K562 (cell line): ENCODE data around the gene NPAS2. TPM values are rescaled to one million over a fixed set of nuclear protein-coding genes. Genes with fewer than 3 reads are reported as not detected.

ENCODE experiments used
- ATAC-seq: fragments of 200-7000 bp; cut with Tn5 transposase; 3 replicates; pipeline ENCODE4 v1.9.1; 2020; ENCODE audit warnings: moderate library complexity
- BruUV-seq: library from RNA; stranded (reverse); fragments of 400-500 nt; replicated peaks from 2 replicates; lab custom pipeline; 2021; lab: Mats Ljungman, UMichigan
- CTCF ChIA-PET: fragments of 300-600 bp; formaldehyde crosslinking; extraction: SDS; loops from one replicate; lab custom pipeline; 2021; ENCODE audit warnings: low intra/inter-chr PET ratio; lab: Yijun Ruan, JAX
- POLR2A ChIA-PET: fragments of 300-600, 350-650 bp; sonication (Branson Sonifier 250); formaldehyde crosslinking; extraction: SDS; loops from one replicate; lab custom pipeline; 2021; ENCODE audit warnings: antibody characterized with exemption, inconsistent platforms; lab: Yijun Ruan, JAX
- DNase-seq, 4 experiments: peaks; one replicate each; pipeline versions ENCODE4 v3.0.0 to v3.0.0-alpha.2; 2011 to 2018; ENCODE audit warnings: low spot score in 3 of 4, mixed read lengths in 3 of 4; ENCODE audit errors: extremely low read depth in 1 of 4
- FAIRE-seq: peaks from 2 replicates; lab custom pipeline; 2011; peaks lifted over from hg19 to GRCh38; lab: Jason Lieb, UNC
- H2AFZ ChIP-seq: 2 replicates; pipeline ENCODE4 v1.6.0; 2011; ENCODE audit warnings: low read depth, low read length, control low read depth, inconsistent platforms
- H3K27ac ChIP-seq: fragments of 200-600 bp; 3 replicates; pipeline ENCODE4 v1.8.0; 2011; ENCODE audit warnings: low read depth, mild to moderate bottlenecking, control low read depth, inconsistent platforms, low read length, moderate library complexity, mixed read lengths; ENCODE audit errors: extremely low read depth
- H3K27me3 ChIP-seq, 2 experiments: fragments of 300-600 bp in 1 of 2; 2 replicates in 1 of 2; 3 replicates in 1 of 2; pipeline versions ENCODE4 v1.6.0 to v1.8.0; 2011; ENCODE audit warnings: inconsistent platforms in 2 of 2, low read length in 2 of 2, mild to moderate bottlenecking in 1 of 2, mixed read lengths in 1 of 2, moderate library complexity in 1 of 2; ENCODE audit not compliant: control insufficient read depth in 2 of 2, insufficient read depth in 2 of 2
- H3K36me3 ChIP-seq: fragments of 300-600 bp; 3 replicates; pipeline ENCODE4 v1.8.0; 2011; ENCODE audit warnings: mild to moderate bottlenecking, low read length, inconsistent platforms; ENCODE audit not compliant: control insufficient read depth, insufficient read depth
- H3K4me1 ChIP-seq, 2 experiments: fragments of 200-600 bp in 1 of 2; replicated peaks in 1 of 2; 2 replicates in 1 of 2; 3 replicates in 1 of 2; pipeline versions ENCODE4 v1.5.1 to v1.8.0; 2011; ENCODE audit warnings: inconsistent platforms in 2 of 2, low read length in 2 of 2, mild to moderate bottlenecking in 1 of 2, mixed read lengths in 1 of 2, moderate library complexity in 1 of 2; ENCODE audit not compliant: control insufficient read depth in 2 of 2, insufficient read depth in 2 of 2
- H3K4me2 ChIP-seq: 2 replicates; pipeline ENCODE4 v1.6.1; 2011; ENCODE audit warnings: low read length, control low read depth, inconsistent platforms, mixed read lengths; ENCODE audit not compliant: insufficient read depth
- H3K4me3 ChIP-seq: fragments of 200-600 bp; sonication (generic), shearing (Covaris generic); 2 replicates; pipeline ENCODE4 v1.5.1; 2016; ENCODE audit warnings: control low read depth, inconsistent platforms
- H3K79me2 ChIP-seq: fragments of 200-600 bp; 3 replicates; pipeline ENCODE4 v1.8.0; 2011; ENCODE audit warnings: low read length, inconsistent platforms; ENCODE audit not compliant: control insufficient read depth, insufficient read depth
- H3K9ac ChIP-seq, 2 experiments: 2 replicates each; pipeline versions ENCODE4 v1.6.0 to v1.6.1; 2011; ENCODE audit warnings: low read depth in 2 of 2, low read length in 2 of 2, control low read depth in 1 of 2, inconsistent platforms in 1 of 2, mild to moderate bottlenecking in 1 of 2, mixed read lengths in 1 of 2; ENCODE audit not compliant: insufficient read depth in 1 of 2
- H3K9me1 ChIP-seq: one replicate; pipeline ENCODE4 v1.6.0; 2011; ENCODE audit warnings: inconsistent platforms, mild to moderate bottlenecking, low read length, moderate library complexity; ENCODE audit not compliant: control insufficient read depth, insufficient read depth
- H3K9me3 ChIP-seq: replicated peaks from 2 replicates; pipeline ENCODE4 v1.5.1; 2011; ENCODE audit warnings: low read depth, low read length, inconsistent platforms; ENCODE audit not compliant: control insufficient read depth, insufficient read depth
- H4K20me1 ChIP-seq: replicated peaks from 2 replicates; pipeline ENCODE4 v1.6.1; 2011; ENCODE audit warnings: low read length, inconsistent platforms, mixed read lengths; ENCODE audit not compliant: control insufficient read depth, insufficient read depth
- C11orf30 ChIP-seq: fragments of 450-650 bp; IDR thresholded peaks from 2 replicates; pipeline ENCODE4 v1.6.1; 2016; ENCODE audit warnings: low read depth, mild to moderate bottlenecking
- FOS ChIP-seq: IDR thresholded peaks from 3 replicates; pipeline ENCODE4 v1.6.1; 2011; ENCODE audit not compliant: insufficient read length; ENCODE audit errors: extremely low read depth
- JUNB ChIP-seq: fragments of 450-650 bp; formaldehyde crosslinking; conservative IDR thresholded peaks from 2 replicates; pipeline ENCODE4 v1.4.0; 2020; ENCODE audit warnings: mild to moderate bottlenecking
- OTX1 ChIP-seq: fragments of 450-650 bp; formaldehyde crosslinking; IDR thresholded peaks from 2 replicates; pipeline ENCODE4 v1.4.0; 2022; ENCODE audit warnings: mild to moderate bottlenecking
- PCBP2 ChIP-seq: fragments of 200-400 bp; formaldehyde crosslinking; IDR thresholded peaks from 2 replicates; pipeline ENCODE4 v1.6.1; 2018; ENCODE audit warnings: low read length, low read depth, mild to moderate bottlenecking, moderate library complexity; ENCODE audit not compliant: poor library complexity, severe bottlenecking
- SIN3B ChIP-seq: fragments of 450-650 bp; IDR thresholded peaks from 2 replicates; pipeline ENCODE4 v1.6.1; 2017; ENCODE audit warnings: low read depth, mild to moderate bottlenecking, moderate library complexity
- TAF9B ChIP-seq: fragments of 450-650 bp; IDR thresholded peaks from 2 replicates; pipeline ENCODE4 v1.6.1; 2018; ENCODE audit warnings: mild to moderate bottlenecking; ENCODE audit not compliant: partially characterized antibody
- ZBTB49 ChIP-seq: sonication (generic); formaldehyde crosslinking; IDR thresholded peaks from 2 replicates; pipeline ENCODE4 v1.8.0; 2022; ENCODE audit warnings: missing genetic modification reagents, mild to moderate bottlenecking, borderline replicate concordance
- ZNF134 ChIP-seq: fragments of 250-450 bp; sonication (Bioruptor Pico); conservative IDR thresholded peaks from 2 replicates; pipeline ENCODE4 v1.4.0; 2020
- ZNF224 ChIP-seq: sonication (generic); formaldehyde crosslinking; IDR thresholded peaks from 2 replicates; pipeline ENCODE4 v1.8.0; 2022; ENCODE audit warnings: mild to moderate bottlenecking, missing genetic modification reagents
- WGBS: fragments of 100-300 bp; shearing (Covaris generic); methylation state at CpG from one replicate; pipeline ENCODE4 v1.1.6; 2016; ENCODE audit warnings: low coverage, mixed read lengths; ENCODE audit not compliant: insufficient coverage; ENCODE audit errors: missing lambda C conversion rate; 5-methylcytosine and 5-hydroxymethylcytosine counted together
- in situ Hi-C: fragments of 300-500 bp; cut with MboI; formaldehyde crosslinking; loops from 4 replicates; pipeline ENCODE4 v1.15.0; 2018; ENCODE audit warnings: inconsistent platforms, mixed read lengths
- intact Hi-C: fragments of 100-400 bp; cut with micrococcal nuclease; formaldehyde crosslinking; loops from 2 replicates; pipeline ENCODE4 v1.14.2; 2022
- polyA plus RNA-seq, 8 experiments: library from polyadenylated mRNA; depleted of rRNA in 4 of 8; stranded (reverse) in 5 of 8; unstranded in 3 of 8; fragments of >200 nt; fragmentation: Nextera tagmentation in 2 of 8; fragmentation: Illumina TruSeq in 1 of 8; extraction: Ambion mirVana in 2 of 8; extraction: Trizol in 1 of 8; gene quantifications; 2 replicates each; pipeline versions ENCODE4 v1.2.1 to v1.2.3, GENCODE V29; 2011 to 2014; ENCODE audit warnings: inconsistent platforms in 1 of 8, missing spikeins in 1 of 8
- total RNA-seq, 7 experiments: library from RNA; depleted of rRNA in 6 of 7; stranded (reverse); fragments of >200 nt in 6 of 7; fragmentation: Illumina TruSeq in 2 of 7; extraction: Trizol in 2 of 7; gene quantifications; 2 replicates each; pipeline versions ENCODE4 v1.2.1 to v1.2.3, GENCODE V29; 2011 to 2021; ENCODE audit warnings: low replicate concordance in 1 of 7
- TF ChIP-seq, protein P1 (sequence below): sonication (generic); formaldehyde crosslinking; IDR thresholded peaks from 2 replicates; pipeline ENCODE4 v1.8.1; 2023; ENCODE audit warnings: mild to moderate bottlenecking, missing genetic modification reagents
- TF ChIP-seq, protein P2 (sequence below), 2 experiments: fragments of 150-350 bp in 1 of 2; IDR thresholded peaks; 2 replicates each; pipeline ENCODE4 v1.6.1; 2012 to 2016; ENCODE audit warnings: low read depth in 2 of 2, low read length in 2 of 2, mild to moderate bottlenecking in 1 of 2, moderate library complexity in 1 of 2
- TF ChIP-seq, protein P3 (sequence below): fragments of 250-450 bp; sonication (Bioruptor Pico); IDR thresholded peaks from 2 replicates; pipeline ENCODE4 v1.5.0; 2021

The NPAS2 gene
- total and polyA plus RNA-seq, 9 of the 15 experiments (the other 6 are each of a cell fraction or from before 2014, with no cell fraction given): 0.06 to 0.29 (median 0.07) TPM; not detected in 5

- TF ChIP-seq ZBTB49 (CRISPR knock-in tag): no peak
- no peak for TF ChIP-seq PCBP2
- TF ChIP-seq, protein P1, sequence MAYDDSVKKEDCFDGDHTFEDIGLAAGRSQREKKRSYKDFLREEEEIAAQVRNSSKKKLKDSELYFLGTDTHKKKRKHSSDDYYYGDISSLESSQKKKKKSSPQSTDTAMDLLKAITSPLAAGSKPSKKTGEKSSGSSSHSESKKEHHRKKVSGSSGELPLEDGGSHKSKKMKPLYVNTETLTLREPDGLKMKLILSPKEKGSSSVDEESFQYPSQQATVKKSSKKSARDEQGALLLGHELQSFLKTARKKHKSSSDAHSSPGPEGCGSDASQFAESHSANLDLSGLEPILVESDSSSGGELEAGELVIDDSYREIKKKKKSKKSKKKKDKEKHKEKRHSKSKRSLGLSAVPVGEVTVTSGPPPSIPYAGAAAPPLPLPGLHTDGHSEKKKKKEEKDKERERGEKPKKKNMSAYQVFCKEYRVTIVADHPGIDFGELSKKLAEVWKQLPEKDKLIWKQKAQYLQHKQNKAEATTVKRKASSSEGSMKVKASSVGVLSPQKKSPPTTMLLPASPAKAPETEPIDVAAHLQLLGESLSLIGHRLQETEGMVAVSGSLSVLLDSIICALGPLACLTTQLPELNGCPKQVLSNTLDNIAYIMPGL: no peak
- no peak for TF ChIP-seq TAF9B
These were observed 41.4 kb downstream of the NPAS2 start (continued) for GRCh38 chr2:100861340-100861739.

DNA sequence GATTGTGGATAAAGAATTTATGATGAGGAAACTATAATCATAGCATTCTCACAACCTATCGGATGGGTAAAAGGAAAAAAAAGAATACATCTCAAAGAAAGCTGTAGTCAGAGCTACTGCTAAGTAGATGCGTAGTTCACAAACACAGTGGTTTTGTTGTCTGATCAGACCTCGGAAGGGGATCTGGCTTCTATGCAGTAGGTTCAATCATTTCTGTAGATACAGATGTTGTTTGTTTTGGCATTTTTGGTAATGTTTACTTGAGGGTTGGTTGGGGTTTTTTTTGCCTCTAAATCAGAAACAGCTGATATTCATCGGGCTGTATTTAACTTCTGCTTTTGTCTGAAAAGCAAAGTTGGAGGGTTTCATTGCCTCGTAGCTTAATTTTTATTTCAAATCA is 42.1 kb downstream of the NPAS2 start:
- H3K4me3 ChIP-seq: no peak overlapping the region
- H3K79me2 ChIP-seq: no peaks in the 10 kb centered on the region
- DNase-seq (no peak), ATAC-seq (no peak), FAIRE-seq (no peak)
- ChIA-PET CTCF (no interaction called here), POLR2A (interaction anchor here (1.3 kb wide), 1 partner anchor 14 kb away, joined by 3 read pairs; no protein-coding TSS in a partner anchor)
- no peaks in the 10 kb centered on the region for H3K9me3 ChIP-seq
- no peak overlapping the region for H3K27ac ChIP-seq
- H3K27me3 ChIP-seq: peaks cover 25 to 48% of the 10 kb centered on the region in 2 experiments
- WGBS: 4% methylated on average over 5 of the region's 5 CpGs
- no peaks in the 10 kb centered on the region for H3K9me1 ChIP-seq
- no peaks in the 10 kb centered on the region for H3K36me3 ChIP-seq
- H4K20me1 ChIP-seq: no peaks in the 10 kb centered on the region
- H3K4me1 ChIP-seq: no peaks in the 10 kb centered on the region
- no peak overlapping the region for H3K9ac ChIP-seq
- no peak overlapping the region for H2AFZ ChIP-seq
- in situ Hi-C loops: no loop called here
- no TSS peak for BruUV-seq
- intact Hi-C loops: no loop called here
- no peak overlapping the region for H3K4me2 ChIP-seq
- TF ChIP-seq, protein P2, sequence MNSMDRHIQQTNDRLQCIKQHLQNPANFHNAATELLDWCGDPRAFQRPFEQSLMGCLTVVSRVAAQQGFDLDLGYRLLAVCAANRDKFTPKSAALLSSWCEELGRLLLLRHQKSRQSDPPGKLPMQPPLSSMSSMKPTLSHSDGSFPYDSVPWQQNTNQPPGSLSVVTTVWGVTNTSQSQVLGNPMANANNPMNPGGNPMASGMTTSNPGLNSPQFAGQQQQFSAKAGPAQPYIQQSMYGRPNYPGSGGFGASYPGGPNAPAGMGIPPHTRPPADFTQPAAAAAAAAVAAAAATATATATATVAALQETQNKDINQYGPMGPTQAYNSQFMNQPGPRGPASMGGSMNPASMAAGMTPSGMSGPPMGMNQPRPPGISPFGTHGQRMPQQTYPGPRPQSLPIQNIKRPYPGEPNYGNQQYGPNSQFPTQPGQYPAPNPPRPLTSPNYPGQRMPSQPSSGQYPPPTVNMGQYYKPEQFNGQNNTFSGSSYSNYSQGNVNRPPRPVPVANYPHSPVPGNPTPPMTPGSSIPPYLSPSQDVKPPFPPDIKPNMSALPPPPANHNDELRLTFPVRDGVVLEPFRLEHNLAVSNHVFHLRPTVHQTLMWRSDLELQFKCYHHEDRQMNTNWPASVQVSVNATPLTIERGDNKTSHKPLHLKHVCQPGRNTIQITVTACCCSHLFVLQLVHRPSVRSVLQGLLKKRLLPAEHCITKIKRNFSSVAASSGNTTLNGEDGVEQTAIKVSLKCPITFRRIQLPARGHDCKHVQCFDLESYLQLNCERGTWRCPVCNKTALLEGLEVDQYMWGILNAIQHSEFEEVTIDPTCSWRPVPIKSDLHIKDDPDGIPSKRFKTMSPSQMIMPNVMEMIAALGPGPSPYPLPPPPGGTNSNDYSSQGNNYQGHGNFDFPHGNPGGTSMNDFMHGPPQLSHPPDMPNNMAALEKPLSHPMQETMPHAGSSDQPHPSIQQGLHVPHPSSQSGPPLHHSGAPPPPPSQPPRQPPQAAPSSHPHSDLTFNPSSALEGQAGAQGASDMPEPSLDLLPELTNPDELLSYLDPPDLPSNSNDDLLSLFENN (IDR thresholded peaks at IDR 0.05; ENCODE audit: low read depth in 2 of 2, low read length in 2 of 2): no peak
- no peak for TF ChIP-seq ZNF134 (CRISPR knock-in tag)
- no peak for TF ChIP-seq C11orf30
- TF ChIP-seq FOS: no peak
- no peak for TF ChIP-seq JUNB (CRISPR knock-in tag)
- no peak for TF ChIP-seq OTX1 (CRISPR knock-in tag)
- TF ChIP-seq SIN3B: no peak
- no peak for TF ChIP-seq ZNF224 (CRISPR knock-in tag)
- TF ChIP-seq, protein P3, sequence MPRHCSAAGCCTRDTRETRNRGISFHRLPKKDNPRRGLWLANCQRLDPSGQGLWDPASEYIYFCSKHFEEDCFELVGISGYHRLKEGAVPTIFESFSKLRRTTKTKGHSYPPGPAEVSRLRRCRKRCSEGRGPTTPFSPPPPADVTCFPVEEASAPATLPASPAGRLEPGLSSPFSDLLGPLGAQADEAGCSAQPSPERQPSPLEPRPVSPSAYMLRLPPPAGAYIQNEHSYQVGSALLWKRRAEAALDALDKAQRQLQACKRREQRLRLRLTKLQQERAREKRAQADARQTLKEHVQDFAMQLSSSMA (CRISPR knock-in tag): no peak
